ENCODE results near the gene AKR7A3.
"Not testable (repeated sequence)": the region's sequence is repeated elsewhere in the genome, so short reads cannot be mapped to it uniquely, and the experiment has no call there.

AKR7A3 gene

DNA sequence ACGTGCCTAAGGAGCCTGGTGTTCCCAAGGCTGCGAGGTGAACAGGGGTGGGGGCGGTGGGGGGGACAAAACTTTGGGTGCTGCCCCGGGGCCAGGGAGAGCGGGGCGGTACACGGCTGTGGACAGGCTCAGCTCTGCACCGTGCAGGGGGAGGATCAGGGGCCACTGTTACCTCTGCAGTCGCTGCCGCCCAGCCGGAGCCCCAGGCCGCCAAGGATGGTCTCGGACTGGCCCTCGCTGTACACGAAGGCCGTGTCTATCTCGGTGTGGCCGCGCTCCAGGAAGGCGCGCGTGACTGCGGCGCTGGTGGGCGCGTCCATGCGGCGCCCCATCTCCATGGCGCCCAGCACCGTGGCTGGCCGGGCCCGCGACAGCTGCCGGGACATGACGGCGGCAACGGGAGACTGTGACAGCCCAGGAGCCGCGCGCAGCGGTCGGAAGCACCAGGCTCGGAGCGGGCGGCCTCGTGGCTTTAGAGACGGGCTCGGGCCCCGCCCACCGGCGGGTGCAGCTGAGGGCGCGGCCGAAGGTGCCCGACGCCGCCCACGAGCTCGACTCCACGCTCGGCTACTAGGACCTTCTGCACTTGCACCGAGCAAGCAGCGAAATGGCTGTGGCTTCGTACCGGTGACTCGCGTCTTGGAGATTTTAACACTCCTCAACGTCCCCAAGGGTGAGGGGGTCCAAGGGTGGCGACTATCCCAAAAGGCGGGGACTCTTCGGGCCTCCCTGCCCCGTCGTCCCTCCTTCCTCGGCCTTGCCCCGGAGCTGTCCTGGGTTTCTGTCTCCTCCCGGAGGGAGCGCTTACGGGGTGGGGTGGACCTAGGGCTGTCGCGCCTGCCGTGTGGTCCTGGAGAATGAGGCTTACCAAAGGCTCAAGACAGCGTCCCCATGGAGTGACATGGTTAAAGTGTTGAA, at the start of gene AKR7A3:
Gene AKR7A3, minus strand, starts transcription at position 447 of the 918 bp plus-strand sequence. Its CDS starts 61 bp downstream, at position 386.
- Histone ChIP-seq H3K4me3 (ENCODE audit: low read length in 2 of 2) (peak within 1 kb of the TSS; percentile 79 to 81), H3K27ac (ENCODE audit: low read depth in 2 of 2, low read length in 2 of 2) (peak within 1 kb of the TSS; percentile 76 to 84), H3K4me1 (ENCODE audit: control insufficient read depth in 2 of 2, insufficient read depth in 2 of 2, low read length in 2 of 2) (peaks cover 8 to 29% of the 10 kb centered on the region in 2 donors), H3K9ac (ENCODE audit: low read depth in 1 of 2, low read length in 2 of 2) (peak within 1 kb of the TSS; percentile 68 to 84)
- not testable (repeated sequence) for H3K27me3 ChIP-seq (ENCODE audit: control insufficient read depth in 2 of 2, insufficient read depth in 2 of 2, low read length in 2 of 2); H3K9me3 ChIP-seq (ENCODE audit: control insufficient read depth in 2 of 2, low read length in 2 of 2); H3K36me3 ChIP-seq (ENCODE audit: control insufficient read depth in 2 of 2, insufficient read depth in 2 of 2, low read length in 2 of 2)

DNA sequence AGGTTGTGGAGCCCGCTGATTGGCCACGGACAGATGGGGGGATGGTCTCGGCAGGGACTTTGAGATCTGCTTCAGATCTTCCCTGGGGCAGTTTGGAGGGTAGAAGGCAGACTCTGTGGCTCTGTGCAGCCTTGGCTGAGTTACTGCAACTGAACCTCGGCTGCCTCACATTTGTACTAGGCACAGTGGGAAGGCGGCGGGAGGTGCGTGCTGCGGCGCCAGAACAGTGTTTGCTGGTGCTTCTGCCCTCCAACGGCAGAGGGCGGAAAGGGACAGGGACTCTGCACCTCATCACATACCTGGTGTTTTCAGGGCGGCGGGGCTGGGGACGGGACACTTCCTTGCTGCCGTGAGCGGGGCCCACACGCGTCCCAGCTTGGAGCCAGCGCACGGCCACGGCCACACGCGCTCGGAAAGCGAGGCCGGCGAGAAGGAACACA, 49.8 kb upstream of the AKR7A3 start:
- Histone ChIP-seq H3K36me3 (ENCODE audit: control insufficient read depth in 2 of 2, insufficient read depth in 2 of 2, low read length in 2 of 2) (peaks cover 28 to 36% of the 10 kb centered on the region in 2 donors), H3K9me3 (ENCODE audit: control insufficient read depth in 2 of 2, low read length in 2 of 2) (no peaks in the 10 kb centered on the region), H3K9ac (ENCODE audit: low read depth in 1 of 2, low read length in 2 of 2) (no peak overlapping the region), H3K4me3 (ENCODE audit: low read length in 2 of 2) (no peak overlapping the region), H3K27ac (ENCODE audit: low read depth in 2 of 2, low read length in 2 of 2) (no peak overlapping the region), H3K27me3 (ENCODE audit: control insufficient read depth in 2 of 2, insufficient read depth in 2 of 2, low read length in 2 of 2) (no peaks in the 10 kb centered on the region), H3K4me1 (ENCODE audit: control insufficient read depth in 2 of 2, insufficient read depth in 2 of 2, low read length in 2 of 2) (peaks cover 0 to 3% of the 10 kb centered on the region in 2 donors)

DNA sequence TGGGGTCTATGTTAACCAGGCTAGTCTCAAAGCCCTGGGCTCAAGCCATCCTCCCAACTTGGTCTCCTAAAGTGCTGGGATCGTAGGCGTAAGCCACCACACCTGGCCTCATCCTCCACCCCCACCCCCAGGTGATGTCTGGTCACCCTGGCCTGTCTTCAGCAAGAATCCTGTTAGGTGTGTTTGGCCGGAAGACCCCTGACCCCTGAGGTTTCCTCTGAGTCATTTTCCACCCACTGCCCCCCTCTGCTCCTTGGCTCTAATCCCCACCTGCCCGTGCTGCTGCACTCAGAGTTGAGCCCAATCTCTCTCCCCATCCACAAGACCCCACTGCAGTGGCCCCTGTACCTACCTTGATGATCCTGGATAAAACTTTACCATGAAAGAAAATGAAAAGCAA, 48.7 kb upstream of the AKR7A3 start:
- no peaks in the 10 kb centered on the region for H3K27me3 ChIP-seq (ENCODE audit: control insufficient read depth in 2 of 2, insufficient read depth in 2 of 2, low read length in 2 of 2)

DNA sequence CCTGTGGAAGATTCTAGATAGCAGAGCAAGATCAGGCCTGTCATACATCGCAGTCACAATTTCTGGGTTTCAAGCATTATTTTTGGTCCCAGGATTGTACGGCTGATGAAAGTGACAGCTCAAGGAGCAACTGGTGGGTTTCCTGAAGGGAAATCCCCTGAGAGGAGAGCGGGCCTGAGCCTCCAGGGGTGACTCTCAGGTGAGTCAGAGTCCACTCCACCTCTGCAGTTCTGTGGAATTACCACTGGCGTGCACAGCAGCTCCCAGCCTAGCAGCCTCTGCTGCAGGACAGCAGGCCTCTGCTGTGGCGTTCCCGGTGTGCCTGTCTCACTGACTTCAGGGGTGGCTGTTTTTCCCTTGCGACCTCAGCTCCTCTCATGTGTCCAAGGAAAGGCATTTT, 48.0 kb upstream of the AKR7A3 start:
- H3K27me3 ChIP-seq (ENCODE audit: control insufficient read depth in 2 of 2, insufficient read depth in 2 of 2, low read length in 2 of 2) = no peaks in the 10 kb centered on the region
- H3K9me3 ChIP-seq (ENCODE audit: control insufficient read depth in 2 of 2, low read length in 2 of 2) = no peaks in the 10 kb centered on the region
- H3K4me3 ChIP-seq (ENCODE audit: low read length in 2 of 2) = no peak overlapping the region
- H3K36me3 ChIP-seq (ENCODE audit: control insufficient read depth in 2 of 2, insufficient read depth in 2 of 2, low read length in 2 of 2) = peaks cover 15 to 21% of the 10 kb centered on the region in 2 donors
- no peak overlapping the region for H3K27ac ChIP-seq (ENCODE audit: low read depth in 2 of 2, low read length in 2 of 2)
- H3K9ac ChIP-seq (ENCODE audit: low read depth in 1 of 2, low read length in 2 of 2) = no peak overlapping the region
- no peaks in the 10 kb centered on the region for H3K4me1 ChIP-seq (ENCODE audit: control insufficient read depth in 2 of 2, insufficient read depth in 2 of 2, low read length in 2 of 2)

More for the DNA sequence above, 48.7 kb upstream of the AKR7A3 start:
- Histone ChIP-seq H3K4me1 (ENCODE audit: control insufficient read depth in 2 of 2, insufficient read depth in 2 of 2, low read length in 2 of 2) (peaks cover 0 to 3% of the 10 kb centered on the region in 2 donors), H3K4me3 (ENCODE audit: low read length in 2 of 2) (no peak overlapping the region), H3K9me3 (ENCODE audit: control insufficient read depth in 2 of 2, low read length in 2 of 2) (no peaks in the 10 kb centered on the region), H3K9ac (ENCODE audit: low read depth in 1 of 2, low read length in 2 of 2) (no peak overlapping the region), H3K27ac (ENCODE audit: low read depth in 2 of 2, low read length in 2 of 2) (no peak overlapping the region), H3K36me3 (ENCODE audit: control insufficient read depth in 2 of 2, insufficient read depth in 2 of 2, low read length in 2 of 2) (peaks cover 18 to 26% of the 10 kb centered on the region in 2 donors)

DNA sequence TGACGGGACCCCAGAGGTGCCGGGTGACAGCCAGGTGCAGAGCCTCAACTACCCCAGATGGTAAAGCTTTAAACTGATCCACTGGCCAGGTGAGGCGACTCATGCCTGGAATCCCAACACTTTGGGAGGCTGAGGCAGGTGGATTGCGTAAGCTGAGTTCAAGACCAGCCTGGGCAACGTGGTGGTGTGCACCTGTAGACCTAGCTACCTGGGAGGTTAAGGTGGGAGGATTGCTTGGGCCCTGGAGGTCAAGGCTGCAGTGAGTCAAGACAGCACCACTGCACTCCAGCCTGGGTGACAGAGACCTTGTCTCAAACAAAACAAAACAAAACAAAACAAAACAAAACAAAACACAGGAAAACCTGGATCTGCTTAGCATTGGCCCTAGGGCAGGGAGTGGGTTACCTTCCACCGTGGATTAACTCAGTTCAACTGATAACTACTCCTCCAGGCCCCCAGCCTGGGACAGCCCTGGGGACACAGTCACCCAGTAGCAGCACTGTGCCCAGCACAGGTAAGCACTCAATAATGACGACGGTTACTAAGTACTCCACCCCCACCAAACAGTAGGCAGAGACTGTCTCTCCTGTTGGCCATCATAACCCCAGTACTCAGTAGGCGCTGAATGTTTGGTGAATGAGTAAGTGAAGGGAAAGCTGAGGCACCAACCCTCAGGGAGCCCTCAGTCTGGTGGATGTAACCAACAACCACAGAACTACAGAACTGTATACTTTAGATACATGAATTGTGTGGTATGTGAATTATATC, 45.2 kb upstream of the AKR7A3 start:
- Histone ChIP-seq H3K27ac (ENCODE audit: low read depth in 2 of 2, low read length in 2 of 2) (no peak overlapping the region), H3K27me3 (ENCODE audit: control insufficient read depth in 2 of 2, insufficient read depth in 2 of 2, low read length in 2 of 2) (no peaks in the 10 kb centered on the region), H3K9ac (ENCODE audit: low read depth in 1 of 2, low read length in 2 of 2) (no peak overlapping the region), H3K4me3 (ENCODE audit: low read length in 2 of 2) (no peak overlapping the region), H3K36me3 (ENCODE audit: control insufficient read depth in 2 of 2, insufficient read depth in 2 of 2, low read length in 2 of 2) (peaks cover 5 to 7% of the 10 kb centered on the region in 2 donors), H3K9me3 (ENCODE audit: control insufficient read depth in 2 of 2, low read length in 2 of 2) (no peaks in the 10 kb centered on the region), H3K4me1 (ENCODE audit: control insufficient read depth in 2 of 2, insufficient read depth in 2 of 2, low read length in 2 of 2) (peaks cover 0 to 4% of the 10 kb centered on the region in 2 donors)

DNA sequence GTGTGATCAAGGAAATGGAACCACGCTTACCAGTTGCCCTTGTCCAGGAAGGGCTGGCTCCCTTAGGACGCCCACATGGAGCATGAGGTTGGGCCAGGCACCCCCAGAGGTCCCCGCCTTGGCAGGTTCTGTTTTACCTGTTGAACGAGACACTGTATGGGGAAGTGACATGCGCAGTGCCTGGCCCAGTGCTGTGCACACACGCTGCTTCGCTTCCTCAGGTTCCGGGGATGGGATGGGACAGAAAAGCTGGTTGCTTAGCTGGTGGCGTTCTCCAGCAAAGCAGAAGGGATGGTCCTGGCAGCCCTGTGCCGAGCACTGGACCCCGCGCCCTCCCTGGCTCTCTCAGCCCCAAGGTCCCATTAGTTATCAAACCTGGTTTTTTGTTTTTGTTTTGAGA, 44.3 kb upstream of the AKR7A3 start:
- Histone ChIP-seq H3K27ac (ENCODE audit: low read depth in 2 of 2, low read length in 2 of 2) (no peak overlapping the region), H3K4me1 (ENCODE audit: control insufficient read depth in 2 of 2, insufficient read depth in 2 of 2, low read length in 2 of 2) (peaks cover 0 to 4% of the 10 kb centered on the region in 2 donors), H3K9me3 (ENCODE audit: control insufficient read depth in 2 of 2, low read length in 2 of 2) (no peaks in the 10 kb centered on the region), H3K4me3 (ENCODE audit: low read length in 2 of 2) (no peak overlapping the region), H3K27me3 (ENCODE audit: control insufficient read depth in 2 of 2, insufficient read depth in 2 of 2, low read length in 2 of 2) (no peaks in the 10 kb centered on the region), H3K9ac (ENCODE audit: low read depth in 1 of 2, low read length in 2 of 2) (no peak overlapping the region), H3K36me3 (ENCODE audit: control insufficient read depth in 2 of 2, insufficient read depth in 2 of 2, low read length in 2 of 2) (peaks cover 2 to 8% of the 10 kb centered on the region in 2 donors)

DNA sequence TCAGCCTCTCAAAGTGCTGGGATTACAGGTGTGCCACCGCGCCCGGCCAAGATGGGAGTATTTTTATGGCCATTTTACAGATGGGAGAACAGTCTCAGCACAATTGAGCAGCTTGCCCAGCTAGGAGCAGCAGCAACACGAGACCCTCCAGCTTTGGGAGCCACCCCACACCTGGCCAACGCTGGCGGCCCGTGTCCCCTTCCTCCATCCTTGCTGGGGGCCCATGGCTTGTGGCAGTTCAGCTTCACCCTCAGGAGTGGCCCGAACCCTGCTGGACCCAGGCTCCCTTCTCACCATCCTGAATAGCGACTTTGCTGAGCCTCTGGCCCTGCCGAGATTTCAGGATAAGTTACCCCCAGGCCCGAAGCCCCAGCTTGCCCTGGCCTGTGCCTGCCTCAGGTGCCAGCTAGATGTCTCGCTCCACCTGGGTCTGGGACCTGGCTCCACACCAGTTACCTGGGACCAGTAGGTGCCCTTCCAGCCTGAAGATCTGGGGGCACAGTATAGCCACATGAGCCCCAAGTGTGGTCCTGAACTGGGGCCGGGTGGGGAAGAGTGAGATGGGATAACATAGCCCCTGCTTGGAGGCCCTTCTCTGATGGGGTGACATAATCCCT, 42.8 kb upstream of the AKR7A3 start:
- Histone ChIP-seq H3K27ac (ENCODE audit: low read depth in 2 of 2, low read length in 2 of 2) (no peak overlapping the region), H3K27me3 (ENCODE audit: control insufficient read depth in 2 of 2, insufficient read depth in 2 of 2, low read length in 2 of 2) (no peaks in the 10 kb centered on the region), H3K9me3 (ENCODE audit: control insufficient read depth in 2 of 2, low read length in 2 of 2) (no peaks in the 10 kb centered on the region), H3K4me1 (ENCODE audit: control insufficient read depth in 2 of 2, insufficient read depth in 2 of 2, low read length in 2 of 2) (peaks cover 0 to 4% of the 10 kb centered on the region in 2 donors), H3K36me3 (ENCODE audit: control insufficient read depth in 2 of 2, insufficient read depth in 2 of 2, low read length in 2 of 2) (peaks cover 11 to 12% of the 10 kb centered on the region in 2 donors), H3K9ac (ENCODE audit: low read depth in 1 of 2, low read length in 2 of 2) (no peak overlapping the region), H3K4me3 (ENCODE audit: low read length in 2 of 2) (no peak overlapping the region)

DNA sequence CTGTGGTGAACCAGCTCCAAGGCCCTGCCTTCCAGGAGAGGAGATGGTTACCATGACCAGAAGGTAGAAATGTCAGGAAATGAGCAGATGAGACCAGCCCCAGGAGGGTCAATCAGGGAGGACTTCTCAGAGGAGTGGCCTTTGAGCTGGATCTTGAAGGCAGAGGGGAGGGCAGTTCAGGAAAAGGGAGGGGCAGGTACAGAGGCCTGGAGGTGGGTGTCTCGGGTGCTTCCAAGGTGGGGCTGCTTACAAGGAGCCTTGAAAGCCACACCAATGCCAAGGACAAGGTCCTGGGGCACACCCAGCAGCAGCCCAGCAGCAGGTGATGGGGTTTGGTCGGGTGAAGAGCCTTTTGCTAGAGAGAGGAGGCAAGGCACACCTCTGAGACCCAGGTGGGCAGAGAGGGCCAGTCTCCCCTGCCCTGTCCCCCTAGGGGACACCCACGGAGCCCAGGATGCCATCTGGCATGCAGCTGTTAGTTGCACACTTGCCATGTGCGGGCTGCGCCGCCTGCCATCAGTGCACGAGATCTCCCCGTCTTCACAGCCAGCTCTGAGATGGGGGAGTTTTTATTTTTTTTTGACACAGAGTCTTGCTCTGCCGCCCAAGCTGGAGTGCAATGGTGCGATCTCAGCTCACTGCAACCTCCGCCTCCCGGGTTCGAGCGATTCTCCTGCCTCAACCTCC, 42.0 kb upstream of the AKR7A3 start:
- H3K9ac ChIP-seq (ENCODE audit: low read depth in 1 of 2, low read length in 2 of 2) = no peak overlapping the region
- no peaks in the 10 kb centered on the region for H3K27me3 ChIP-seq (ENCODE audit: control insufficient read depth in 2 of 2, insufficient read depth in 2 of 2, low read length in 2 of 2)
- H3K9me3 ChIP-seq (ENCODE audit: control insufficient read depth in 2 of 2, low read length in 2 of 2) = no peaks in the 10 kb centered on the region
- no peak overlapping the region for H3K27ac ChIP-seq (ENCODE audit: low read depth in 2 of 2, low read length in 2 of 2)
- peaks cover 17 to 18% of the 10 kb centered on the region in 2 donors for H3K36me3 ChIP-seq (ENCODE audit: control insufficient read depth in 2 of 2, insufficient read depth in 2 of 2, low read length in 2 of 2)
- H3K4me1 ChIP-seq (ENCODE audit: control insufficient read depth in 2 of 2, insufficient read depth in 2 of 2, low read length in 2 of 2) = peaks cover 0 to 4% of the 10 kb centered on the region in 2 donors
- no peak overlapping the region for H3K4me3 ChIP-seq (ENCODE audit: low read length in 2 of 2)

DNA sequence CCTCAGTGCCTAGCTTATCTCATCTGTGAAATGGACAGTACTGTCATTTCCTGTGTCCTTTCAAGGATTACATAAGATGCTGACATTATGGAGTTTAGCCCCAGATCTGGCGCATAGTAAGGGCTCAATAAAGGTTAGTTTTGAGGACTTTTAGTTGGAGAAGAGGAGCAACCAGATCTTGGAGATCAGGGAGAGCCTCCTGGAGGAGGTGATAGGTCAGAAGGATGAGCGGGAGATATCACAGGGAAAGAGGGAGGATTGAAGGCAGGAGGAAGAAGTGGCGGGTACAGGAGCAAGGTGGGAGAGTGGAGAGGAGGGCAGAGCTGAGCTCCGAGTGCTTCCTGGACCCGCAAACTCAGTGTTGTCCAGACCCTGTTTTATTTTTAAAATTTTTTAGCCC, 41.0 kb upstream of the AKR7A3 start:
- Histone ChIP-seq H3K36me3 (ENCODE audit: control insufficient read depth in 2 of 2, insufficient read depth in 2 of 2, low read length in 2 of 2) (peaks cover 22 to 23% of the 10 kb centered on the region in 2 donors), H3K9ac (ENCODE audit: low read depth in 1 of 2, low read length in 2 of 2) (no peak overlapping the region), H3K27ac (ENCODE audit: low read depth in 2 of 2, low read length in 2 of 2) (no peak overlapping the region)

More for the DNA sequence above, 41.0 kb upstream of the AKR7A3 start:
- Histone ChIP-seq H3K4me3 (ENCODE audit: low read length in 2 of 2) (no peak overlapping the region), H3K9me3 (ENCODE audit: control insufficient read depth in 2 of 2, low read length in 2 of 2) (no peaks in the 10 kb centered on the region), H3K27me3 (ENCODE audit: control insufficient read depth in 2 of 2, insufficient read depth in 2 of 2, low read length in 2 of 2) (no peaks in the 10 kb centered on the region), H3K4me1 (ENCODE audit: control insufficient read depth in 2 of 2, insufficient read depth in 2 of 2, low read length in 2 of 2) (peaks cover 0 to 4% of the 10 kb centered on the region in 2 donors)

Measured in mucosa of rectum (tissue), 2 donors.